H1 (cell line): ENCODE data around the gene PROK1. TPM values are rescaled to one million over a fixed set of nuclear protein-coding genes. Genes with fewer than 3 reads are reported as not detected.

Experiments used
- CEBPB ChIP-seq: IDR thresholded peaks from 2 replicates; pipeline ENCODE4 v1.6.1; 2012; ENCODE audit warnings: low read depth, low read length
- HDAC2 ChIP-seq, 2 experiments: fragments of 300-600 bp in 1 of 2; sonication (generic) in 1 of 2; IDR thresholded peaks; 2 replicates each; pipeline ENCODE4 v1.6.1; 2011 to 2012; ENCODE audit warnings: low read depth in 2 of 2, low read length in 2 of 2, mild to moderate bottlenecking in 2 of 2, moderate library complexity in 2 of 2, borderline replicate concordance in 1 of 2, inconsistent platforms in 1 of 2
- YY1 ChIP-seq: IDR thresholded peaks from 2 replicates; pipeline ENCODE4 v1.6.1; 2011; ENCODE audit warnings: low read depth, mild to moderate bottlenecking, low read length
- polyA plus RNA-seq, 7 experiments: library from polyadenylated mRNA; depleted of rRNA in 3 of 7; stranded (reverse) in 5 of 7; unstranded in 2 of 7; fragments of >200 nt in 5 of 7; fragments of 200-250 nt in 2 of 7; gene quantifications; 1 replicate in 5 of 7; 2 replicates in 1 of 7; 4 replicates in 1 of 7; pipeline versions ENCODE4 v1.2.1 to v1.2.3, GENCODE V29; 2011 to 2013; ENCODE audit warnings: missing spikeins in 2 of 7, mixed read lengths in 2 of 7
- total RNA-seq: library from RNA; stranded (reverse); fragmentation: NEBNext Ultra II Directional; extraction: Animal tissue kit (Norgen Biotek cat#: 25700); gene quantifications from 2 replicates; pipeline ENCODE4 v1.2.1, GENCODE V29; 2021

The PROK1 gene
- total and polyA plus RNA-seq, 2 of the 8 experiments (the other 6 are each of a cell fraction or from before 2014, with no cell fraction given), result 0.12 TPM; not detected in 1

- TF ChIP-seq CEBPB (no peak), HDAC2 (IDR thresholded peaks at IDR 0.05; ENCODE audit: borderline replicate concordance in 1 of 2, low read depth in 2 of 2, low read length in 2 of 2) (no peak), YY1 (no peak)
- TF ChIP-seq, all 59 proteins: peak for 0
Observed at GRCh38 chr1:110433213-110433612, 17.7 kb upstream of the PROK1 start (continued).
